Mesothelial cell of epicardium (in vitro differentiated cells): Measurements from ENCODE around the gene THAP10. TPM values are rescaled to one million over a fixed set of nuclear protein-coding genes. Genes with fewer than 3 reads are reported as not detected.

Source experiments
- DNase-seq, 2 experiments: peaks; one replicate each; pipeline ENCODE4 v3.0.0; 2021; ENCODE audit warnings: low spot score in 2 of 2; ENCODE audit not compliant: unreplicated experiment in 2 of 2
- H3K27ac Mint-ChIP-seq: 2 replicates; pipeline ENCODE4 v1.8.0; 2021; ENCODE audit warnings: mixed read lengths
- H3K27me3 Mint-ChIP-seq: 2 replicates; pipeline ENCODE4 v1.8.0; 2021; ENCODE audit warnings: low read depth, mixed read lengths
- H3K36me3 Mint-ChIP-seq: 2 replicates; pipeline ENCODE4 v1.8.0; 2021; ENCODE audit warnings: mixed read lengths
- H3K4me1 Mint-ChIP-seq: 2 replicates; pipeline ENCODE4 v1.8.0; 2021; ENCODE audit warnings: mixed read lengths
- H3K4me3 Mint-ChIP-seq: 2 replicates; pipeline ENCODE4 v1.8.0; 2021; ENCODE audit warnings: mild to moderate bottlenecking, moderate library complexity, mixed read lengths
- H3K9me3 Mint-ChIP-seq: 2 replicates; pipeline ENCODE4 v1.8.0; 2021; ENCODE audit warnings: mixed read lengths
- CTCF ChIP-seq: fragments of 200-600 bp; sonication (generic); IDR thresholded peaks from one replicate; pipeline ENCODE4 v1.5.0; 2021; ENCODE audit warnings: antibody characterized with exemption; ENCODE audit not compliant: unreplicated experiment
- total RNA-seq: library from RNA; stranded (reverse); gene quantifications from 3 replicates; pipeline ENCODE4 v1.2.1, GENCODE V29; 2021

The THAP10 gene
- total RNA-seq, 1 donor from 2014 or later, result 2.9 TPM

- no peak for DNase-seq
- Mint-ChIP-seq H3K4me3 (no peak overlapping the region), H3K27me3 (no peaks in the 10 kb centered on the region), H3K27ac (no peak overlapping the region), H3K9me3 (peaks cover 12% of the 10 kb centered on the region), H3K4me1 (peaks cover 10% of the 10 kb centered on the region), H3K36me3 (peaks cover 45% of the 10 kb centered on the region)
- TF ChIP-seq CTCF, result no peak
These were observed 54.8 kb downstream of the THAP10 start for GRCh38 chr15:70837476-70837875.

- no peak for DNase-seq
- H3K36me3 Mint-ChIP-seq, result peaks cover 45% of the 10 kb centered on the region
- TF ChIP-seq CTCF, result no peak
- no peak overlapping the region for H3K27ac Mint-ChIP-seq
- H3K4me1 Mint-ChIP-seq, result peaks cover 10% of the 10 kb centered on the region
- H3K27me3 Mint-ChIP-seq, result no peaks in the 10 kb centered on the region
- peaks cover 3% of the 10 kb centered on the region for H3K9me3 Mint-ChIP-seq
- no peak overlapping the region for H3K4me3 Mint-ChIP-seq
These were observed 56.4 kb downstream of the THAP10 start for GRCh38 chr15:70835841-70836240.

GRCh38 chr15:70835415-70835814 lies 56.8 kb downstream of the THAP10 start:
- no peak overlapping the region for H3K27ac Mint-ChIP-seq
- H3K9me3 Mint-ChIP-seq, result no peaks in the 10 kb centered on the region
- TF ChIP-seq CTCF, result no peak
- no peak for DNase-seq
- peaks cover 10% of the 10 kb centered on the region for H3K4me1 Mint-ChIP-seq
- H3K4me3 Mint-ChIP-seq, result no peak overlapping the region
- H3K27me3 Mint-ChIP-seq, result no peaks in the 10 kb centered on the region
- H3K36me3 Mint-ChIP-seq, result peaks cover 43% of the 10 kb centered on the region

- H3K36me3 Mint-ChIP-seq, result peaks cover 42% of the 10 kb centered on the region
- H3K4me1 Mint-ChIP-seq, result peaks cover 10% of the 10 kb centered on the region
- no peak for DNase-seq
- no peak overlapping the region for H3K27ac Mint-ChIP-seq
- no peaks in the 10 kb centered on the region for H3K9me3 Mint-ChIP-seq
- no peaks in the 10 kb centered on the region for H3K27me3 Mint-ChIP-seq
- no peak overlapping the region for H3K4me3 Mint-ChIP-seq
- no peak for TF ChIP-seq CTCF
These were observed 57.2 kb downstream of the THAP10 start for GRCh38 chr15:70834999-70835398.

- H3K36me3 Mint-ChIP-seq, result peaks cover 40% of the 10 kb centered on the region
- TF ChIP-seq CTCF, result no peak
- H3K27me3 Mint-ChIP-seq, result no peaks in the 10 kb centered on the region
- H3K9me3 Mint-ChIP-seq, result no peaks in the 10 kb centered on the region
- H3K4me3 Mint-ChIP-seq, result no peak overlapping the region
- no peak for DNase-seq
- H3K27ac Mint-ChIP-seq, result peak overlapping the region; percentile 94
- peaks cover 10% of the 10 kb centered on the region for H3K4me1 Mint-ChIP-seq
These were observed 58.1 kb downstream of the THAP10 start for GRCh38 chr15:70833861-70834765.
